ENCODE data around the gene CDK6. TPM values are rescaled to one million over a fixed set of nuclear protein-coding genes. Genes with fewer than 3 reads are reported as not detected.

Gene CDK6
- total RNA-seq, 1 experiment from 2014 or later, result 10.5 TPM

GRCh38 chr7:92839901-92840300 is 3.5 kb upstream of the CDK6 start:
- CTCF ChIA-PET, result no interaction called here
- TF ChIP-seq EZH2 (IDR thresholded peaks at IDR 0.05; ENCODE audit: borderline replicate concordance, low read depth, low read length, poor library complexity, severe bottlenecking) (no peak), CTCF (conservative IDR thresholded peaks at IDR 0.05; ENCODE audit: low read depth, low read length) (no peak)
- Histone ChIP-seq H3K4me1 (ENCODE audit: insufficient read depth, low read length, poor library complexity, severe bottlenecking) (no peaks in the 10 kb centered on the region), H3K27ac (ENCODE audit: low read depth, low read length, poor library complexity, severe bottlenecking) (no peak overlapping the region), H3K27me3 (replicated peaks; ENCODE audit: insufficient read depth, low read depth, low read length, poor library complexity) (peaks cover 76% of the 10 kb centered on the region), H3K4me3 (ENCODE audit: low read depth, low read length, poor library complexity, severe bottlenecking) (no peak overlapping the region), H3K9me3 (ENCODE audit: low read depth, low read length, poor library complexity, severe bottlenecking) (no peaks in the 10 kb centered on the region), H3K36me3 (ENCODE audit: insufficient read depth, low read length, poor library complexity, severe bottlenecking) (no peaks in the 10 kb centered on the region)
- no TSS peak for BruUV-seq (replicated peaks)
- POLR2A ChIA-PET (ENCODE audit: low non-redundant PET), result no interaction called here
- no peak for DNase-seq (ENCODE audit: low spot score)
- intact Hi-C loops (cut with micrococcal nuclease; ENCODE audit: unreplicated experiment), result no loop called here

DNA sequence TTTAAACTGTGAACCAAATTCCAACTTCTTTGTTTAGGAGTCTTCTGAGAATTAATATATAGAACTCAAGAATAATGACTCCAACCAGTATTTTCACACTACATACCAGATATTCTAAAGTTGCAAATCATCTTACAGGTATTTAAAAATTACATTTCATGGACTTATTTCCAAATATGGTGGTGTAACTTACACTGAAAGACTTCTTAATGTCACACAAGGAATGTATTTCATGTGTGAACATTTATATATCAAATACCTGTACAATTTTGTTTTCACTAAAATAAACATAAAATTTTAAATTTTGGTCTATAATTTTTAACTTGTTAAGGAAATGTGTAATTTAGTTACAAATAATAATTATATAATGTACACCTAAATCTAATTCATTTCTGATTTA is 2.6 kb upstream of the CDK6 start:
- peaks cover 66% of the 10 kb centered on the region for H3K27me3 ChIP-seq (replicated peaks; ENCODE audit: insufficient read depth, low read depth, low read length, poor library complexity)
- no peaks in the 10 kb centered on the region for H3K9me3 ChIP-seq (ENCODE audit: low read depth, low read length, poor library complexity, severe bottlenecking)
- TF ChIP-seq CTCF (conservative IDR thresholded peaks at IDR 0.05; ENCODE audit: low read depth, low read length), result no peak
- TF ChIP-seq EZH2 (IDR thresholded peaks at IDR 0.05; ENCODE audit: borderline replicate concordance, low read depth, low read length, poor library complexity, severe bottlenecking), result no peak
- H3K27ac ChIP-seq (ENCODE audit: low read depth, low read length, poor library complexity, severe bottlenecking), result no peak overlapping the region
- intact Hi-C loops (cut with micrococcal nuclease; ENCODE audit: unreplicated experiment), result no loop called here
- H3K36me3 ChIP-seq (ENCODE audit: insufficient read depth, low read length, poor library complexity, severe bottlenecking), result no peaks in the 10 kb centered on the region
- no peak for DNase-seq (ENCODE audit: low spot score)
- POLR2A ChIA-PET (ENCODE audit: low non-redundant PET), result no interaction called here
- no TSS peak for BruUV-seq (replicated peaks)
- CTCF ChIA-PET, result no interaction called here
- peaks cover 5% of the 10 kb centered on the region for H3K4me1 ChIP-seq (ENCODE audit: insufficient read depth, low read length, poor library complexity, severe bottlenecking)
- H3K4me3 ChIP-seq (ENCODE audit: low read depth, low read length, poor library complexity, severe bottlenecking), result no peak overlapping the region

- Histone ChIP-seq H3K4me3 (ENCODE audit: low read depth, low read length, poor library complexity, severe bottlenecking) (peak overlapping the region; percentile 83), H3K9me3 (ENCODE audit: low read depth, low read length, poor library complexity, severe bottlenecking) (no peaks in the 10 kb centered on the region), H3K4me1 (ENCODE audit: insufficient read depth, low read length, poor library complexity, severe bottlenecking) (peaks cover 5% of the 10 kb centered on the region), H3K27ac (ENCODE audit: low read depth, low read length, poor library complexity, severe bottlenecking) (no peak overlapping the region), H3K27me3 (replicated peaks; ENCODE audit: insufficient read depth, low read depth, low read length, poor library complexity) (peaks cover 54% of the 10 kb centered on the region), H3K36me3 (ENCODE audit: insufficient read depth, low read length, poor library complexity, severe bottlenecking) (no peaks in the 10 kb centered on the region)
- POLR2A ChIA-PET (ENCODE audit: low non-redundant PET), result no interaction called here
- peak; percentile 25 for DNase-seq (ENCODE audit: low spot score)
- no TSS peak for BruUV-seq (replicated peaks)
- CTCF ChIA-PET, result interaction anchor here (0.6 kb wide), 1 partner anchor 71 kb away, joined by 6 read pairs; no protein-coding TSS in a partner anchor
- TF ChIP-seq CTCF (conservative IDR thresholded peaks at IDR 0.05; ENCODE audit: low read depth, low read length) (no peak), EZH2 (IDR thresholded peaks at IDR 0.05; ENCODE audit: borderline replicate concordance, low read depth, low read length, poor library complexity, severe bottlenecking) (peak; percentile 20)
- intact Hi-C loops (cut with micrococcal nuclease; ENCODE audit: unreplicated experiment), result no loop called here
Measured at GRCh38 chr7:92837000-92837749, 802 bp upstream of the CDK6 start.

All from A673 (cell line).